ENCODE data around the gene KRT3.

The KRT3 gene

DNA sequence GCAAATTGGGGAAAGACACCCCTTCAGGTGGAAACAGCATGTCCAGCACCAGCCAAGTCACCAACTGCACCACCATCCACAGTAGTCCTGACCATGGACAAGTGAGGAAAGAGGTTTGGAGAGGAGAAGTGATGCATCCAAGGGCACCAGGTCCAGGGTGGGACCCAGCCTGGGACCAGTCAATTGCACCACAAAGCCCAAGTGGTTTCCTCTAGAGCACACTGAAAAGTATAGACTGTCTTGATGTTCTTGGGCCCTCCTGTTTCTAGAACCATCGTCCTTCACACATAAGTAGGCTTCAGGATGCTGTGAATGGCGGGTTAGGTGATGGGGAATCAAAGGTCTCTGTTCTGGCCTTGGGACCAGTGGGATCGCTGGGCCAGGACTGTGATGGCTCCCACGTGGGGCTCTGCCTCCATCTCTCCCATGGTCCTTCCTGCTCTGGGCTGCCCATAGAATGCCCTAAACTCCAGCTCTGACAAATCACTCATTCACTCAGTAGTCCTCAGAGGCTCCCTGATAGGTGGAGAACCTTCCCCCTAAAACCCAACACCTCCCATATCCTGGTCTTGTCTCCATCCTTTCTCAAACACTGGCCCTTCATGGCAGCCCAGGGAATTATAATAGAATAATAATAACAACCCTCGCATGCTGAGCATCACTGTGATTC is 29.0 kb upstream of the KRT3 start:
- Histone ChIP-seq H3K27ac (ENCODE audit: low read depth, low read length) (no peak overlapping the region), H3K4me2 (ENCODE audit: low read depth, low read length, poor library complexity, severe bottlenecking) (no peak overlapping the region), H3K4me3 (ENCODE audit: insufficient read depth, low read length, poor library complexity, severe bottlenecking) (no peak overlapping the region), H3K9ac (ENCODE audit: low read length) (no peak overlapping the region), H3K36me3 (ENCODE audit: low read length) (no peaks in the 10 kb centered on the region), H3K9me3 (ENCODE audit: insufficient read depth, low read length) (no peaks in the 10 kb centered on the region), H3F3A (ENCODE audit: insufficient read depth) (no peaks in the 10 kb centered on the region), H2AFZ (ENCODE audit: low read depth, low read length, severe bottlenecking) (no peak overlapping the region), H3K9me2 (replicated peaks; ENCODE audit: insufficient read depth, low read length) (no peaks in the 10 kb centered on the region), H3K27me3 (ENCODE audit: low read length) (0 out of 2 replicates have a peak, but pooled peaks cover 4% of the 10 kb centered on the region), H3K79me2 (ENCODE audit: insufficient read depth, low read length) (no peaks in the 10 kb centered on the region), H4K20me1 (ENCODE audit: low read depth, low read length) (no peaks in the 10 kb centered on the region)
- TF ChIP-seq, protein P1, sequence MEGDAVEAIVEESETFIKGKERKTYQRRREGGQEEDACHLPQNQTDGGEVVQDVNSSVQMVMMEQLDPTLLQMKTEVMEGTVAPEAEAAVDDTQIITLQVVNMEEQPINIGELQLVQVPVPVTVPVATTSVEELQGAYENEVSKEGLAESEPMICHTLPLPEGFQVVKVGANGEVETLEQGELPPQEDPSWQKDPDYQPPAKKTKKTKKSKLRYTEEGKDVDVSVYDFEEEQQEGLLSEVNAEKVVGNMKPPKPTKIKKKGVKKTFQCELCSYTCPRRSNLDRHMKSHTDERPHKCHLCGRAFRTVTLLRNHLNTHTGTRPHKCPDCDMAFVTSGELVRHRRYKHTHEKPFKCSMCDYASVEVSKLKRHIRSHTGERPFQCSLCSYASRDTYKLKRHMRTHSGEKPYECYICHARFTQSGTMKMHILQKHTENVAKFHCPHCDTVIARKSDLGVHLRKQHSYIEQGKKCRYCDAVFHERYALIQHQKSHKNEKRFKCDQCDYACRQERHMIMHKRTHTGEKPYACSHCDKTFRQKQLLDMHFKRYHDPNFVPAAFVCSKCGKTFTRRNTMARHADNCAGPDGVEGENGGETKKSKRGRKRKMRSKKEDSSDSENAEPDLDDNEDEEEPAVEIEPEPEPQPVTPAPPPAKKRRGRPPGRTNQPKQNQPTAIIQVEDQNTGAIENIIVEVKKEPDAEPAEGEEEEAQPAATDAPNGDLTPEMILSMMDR (IDR thresholded peaks at IDR 0.05; ENCODE audit: insufficient read depth, low read length, poor library complexity, severe bottlenecking), result no peak
- TF ChIP-seq EZH2phosphoT487 (conservative IDR thresholded peaks at IDR 0.05; ENCODE audit: low read length), result no peak

DNA sequence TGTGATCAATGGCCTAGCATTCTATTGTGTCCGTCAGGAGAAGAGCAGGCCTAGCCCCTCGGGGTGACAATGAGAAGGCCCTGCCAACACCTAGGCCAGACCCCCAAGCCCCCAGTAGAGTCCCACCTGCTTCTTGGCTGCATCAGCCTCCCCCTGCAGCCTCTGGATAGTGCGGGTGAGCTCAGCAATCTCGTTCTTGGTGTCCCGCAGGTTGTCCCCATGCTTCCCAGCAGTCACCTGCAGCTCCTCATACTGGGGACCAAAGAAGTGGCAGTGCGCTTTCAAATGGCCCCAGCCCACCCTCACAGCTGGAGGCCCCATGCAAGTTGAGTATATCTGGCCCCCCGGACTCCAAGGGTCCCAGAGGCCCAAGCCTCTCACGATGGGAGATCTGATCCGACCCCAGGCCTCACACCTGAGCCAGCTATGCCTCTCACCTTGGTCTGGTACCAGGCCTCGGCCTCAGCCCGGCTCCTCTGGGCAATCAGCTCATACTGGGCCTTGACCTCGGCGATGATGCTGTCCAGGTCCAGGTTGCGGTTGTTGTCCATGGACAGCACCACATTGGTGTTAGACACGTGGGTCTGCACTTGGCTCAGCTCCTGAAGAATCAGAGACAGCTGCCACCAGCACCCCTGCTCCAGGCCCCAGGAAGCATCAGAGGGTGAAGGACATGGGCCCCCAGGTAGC is 28.0 kb upstream of the KRT3 start:
- no peaks in the 10 kb centered on the region for H3K36me3 ChIP-seq (ENCODE audit: low read length)
- no peaks in the 10 kb centered on the region for H3K79me2 ChIP-seq (ENCODE audit: insufficient read depth, low read length)
- no peak overlapping the region for H3K4me2 ChIP-seq (ENCODE audit: low read depth, low read length, poor library complexity, severe bottlenecking)
- TF ChIP-seq, protein P1 (IDR thresholded peaks at IDR 0.05; ENCODE audit: insufficient read depth, low read length, poor library complexity, severe bottlenecking), result no peak
- TF ChIP-seq EZH2phosphoT487 (conservative IDR thresholded peaks at IDR 0.05; ENCODE audit: low read length), result no peak
- no peaks in the 10 kb centered on the region for H3K9me3 ChIP-seq (ENCODE audit: insufficient read depth, low read length)
- no peaks in the 10 kb centered on the region for H4K20me1 ChIP-seq (ENCODE audit: low read depth, low read length)
- H3K4me3 ChIP-seq (ENCODE audit: insufficient read depth, low read length, poor library complexity, severe bottlenecking), result no peak overlapping the region
- no peak overlapping the region for H3K9ac ChIP-seq (ENCODE audit: low read length)
- H3K9me2 ChIP-seq (replicated peaks; ENCODE audit: insufficient read depth, low read length), result no peaks in the 10 kb centered on the region
- H3K27me3 ChIP-seq (ENCODE audit: low read length), result 0 out of 2 replicates have a peak, but pooled peaks cover 4% of the 10 kb centered on the region
- no peak overlapping the region for H3K27ac ChIP-seq (ENCODE audit: low read depth, low read length)
- H2AFZ ChIP-seq (ENCODE audit: low read depth, low read length, severe bottlenecking), result no peak overlapping the region
- no peaks in the 10 kb centered on the region for H3F3A ChIP-seq (ENCODE audit: insufficient read depth)

DNA sequence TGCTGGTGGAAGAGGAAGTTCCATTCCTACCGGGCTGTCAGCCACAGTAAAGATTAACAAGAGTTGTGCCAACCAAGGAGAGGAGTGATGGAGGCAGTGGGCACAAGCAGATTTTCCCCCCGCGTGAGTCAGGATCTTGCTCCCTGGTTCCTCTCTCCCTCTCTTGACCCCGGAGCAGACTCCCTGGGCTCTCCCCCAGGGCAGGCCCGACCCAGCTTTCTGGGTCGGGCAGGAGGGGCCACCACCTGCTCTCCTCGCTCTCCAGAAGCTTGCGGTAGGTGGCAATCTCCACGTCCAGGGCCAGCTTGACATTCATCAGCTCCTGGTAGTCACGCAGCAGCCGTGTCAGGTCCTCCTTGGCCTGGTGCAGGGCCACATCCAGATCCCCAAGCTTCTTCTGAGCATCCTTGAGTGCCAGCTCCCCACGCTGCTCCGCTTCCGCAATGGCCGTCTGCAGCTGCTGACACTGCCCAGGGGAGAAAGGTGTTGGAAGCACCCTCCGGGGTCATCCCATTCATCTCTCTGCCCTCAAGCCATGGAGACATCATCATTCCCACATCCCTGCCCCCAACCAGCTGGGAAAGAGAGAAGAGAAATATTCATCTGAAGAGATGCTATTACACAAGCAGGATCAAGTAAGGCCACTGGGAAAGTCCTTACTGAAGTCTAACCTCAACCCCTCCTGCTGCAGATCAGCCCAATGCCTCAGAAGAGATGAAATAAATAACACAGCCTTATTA is 27.0 kb upstream of the KRT3 start:
- Histone ChIP-seq H4K20me1 (ENCODE audit: low read depth, low read length) (no peaks in the 10 kb centered on the region), H3K27me3 (ENCODE audit: low read length) (0 out of 2 replicates have a peak, but pooled peaks cover 4% of the 10 kb centered on the region), H3K27ac (ENCODE audit: low read depth, low read length) (no peak overlapping the region), H3K4me2 (ENCODE audit: low read depth, low read length, poor library complexity, severe bottlenecking) (no peak overlapping the region), H3K9me2 (replicated peaks; ENCODE audit: insufficient read depth, low read length) (no peaks in the 10 kb centered on the region), H2AFZ (ENCODE audit: low read depth, low read length, severe bottlenecking) (no peak overlapping the region), H3K79me2 (ENCODE audit: insufficient read depth, low read length) (no peaks in the 10 kb centered on the region), H3F3A (ENCODE audit: insufficient read depth) (no peaks in the 10 kb centered on the region), H3K9me3 (ENCODE audit: insufficient read depth, low read length) (no peaks in the 10 kb centered on the region), H3K4me3 (ENCODE audit: insufficient read depth, low read length, poor library complexity, severe bottlenecking) (no peak overlapping the region), H3K36me3 (ENCODE audit: low read length) (no peaks in the 10 kb centered on the region), H3K9ac (ENCODE audit: low read length) (no peak overlapping the region)
- TF ChIP-seq, protein P1 (IDR thresholded peaks at IDR 0.05; ENCODE audit: insufficient read depth, low read length, poor library complexity, severe bottlenecking), result no peak
- no peak for TF ChIP-seq EZH2phosphoT487 (conservative IDR thresholded peaks at IDR 0.05; ENCODE audit: low read length)

Data from SU-DHL-6 (cell line).